Right lobe of liver (tissue), 4 donors: Measurements from ENCODE around the gene KIAA1671.

Experiments
- POLR2A ChIP-seq: fragments of 450-650 bp; IDR thresholded peaks from one replicate; pipeline ENCODE4 v1.6.1; 2017; ENCODE audit warnings: antibody characterized with exemption, mild to moderate bottlenecking
- TF ChIP-seq, protein P1 (sequence below), 4 donors: fragments of 200-600 bp in 3 of 4; fragments of 450-650 bp in 1 of 4; IDR thresholded peaks; one replicate each; pipeline versions ENCODE4 v1.5.1 to v1.8.0; 2016 to 2022; ENCODE audit warnings: antibody characterized with exemption in 4 of 4, mild to moderate bottlenecking in 2 of 4
- donor health status: DM: no; HTN: no; CAD: no.
- donor health status: DM: no; HTN: no; CAD: no.
- donor health status: DM: no; HTN: yes; CAD: no.

DNA sequence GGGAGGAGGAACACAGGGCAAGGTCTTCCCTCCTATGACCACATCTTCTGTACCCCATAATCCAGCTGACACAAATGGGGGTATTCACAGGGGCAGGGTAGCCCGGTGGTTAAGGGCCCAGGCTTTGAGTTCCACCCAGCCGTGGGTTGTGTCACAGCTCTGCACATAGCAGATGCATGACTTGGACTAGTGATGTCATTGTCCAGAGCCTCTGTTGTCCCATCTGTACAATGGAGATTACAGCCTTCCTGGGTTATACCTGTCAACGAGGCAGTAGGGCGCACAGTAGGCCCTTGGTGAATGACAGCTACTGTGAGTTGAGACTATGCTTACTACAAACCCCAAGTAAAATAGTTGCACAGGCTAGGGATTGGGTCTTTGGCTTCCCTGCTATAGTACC is 147.9 kb downstream of the KIAA1671 start:
- TF ChIP-seq, protein P1, sequence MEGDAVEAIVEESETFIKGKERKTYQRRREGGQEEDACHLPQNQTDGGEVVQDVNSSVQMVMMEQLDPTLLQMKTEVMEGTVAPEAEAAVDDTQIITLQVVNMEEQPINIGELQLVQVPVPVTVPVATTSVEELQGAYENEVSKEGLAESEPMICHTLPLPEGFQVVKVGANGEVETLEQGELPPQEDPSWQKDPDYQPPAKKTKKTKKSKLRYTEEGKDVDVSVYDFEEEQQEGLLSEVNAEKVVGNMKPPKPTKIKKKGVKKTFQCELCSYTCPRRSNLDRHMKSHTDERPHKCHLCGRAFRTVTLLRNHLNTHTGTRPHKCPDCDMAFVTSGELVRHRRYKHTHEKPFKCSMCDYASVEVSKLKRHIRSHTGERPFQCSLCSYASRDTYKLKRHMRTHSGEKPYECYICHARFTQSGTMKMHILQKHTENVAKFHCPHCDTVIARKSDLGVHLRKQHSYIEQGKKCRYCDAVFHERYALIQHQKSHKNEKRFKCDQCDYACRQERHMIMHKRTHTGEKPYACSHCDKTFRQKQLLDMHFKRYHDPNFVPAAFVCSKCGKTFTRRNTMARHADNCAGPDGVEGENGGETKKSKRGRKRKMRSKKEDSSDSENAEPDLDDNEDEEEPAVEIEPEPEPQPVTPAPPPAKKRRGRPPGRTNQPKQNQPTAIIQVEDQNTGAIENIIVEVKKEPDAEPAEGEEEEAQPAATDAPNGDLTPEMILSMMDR (IDR thresholded peaks at IDR 0.05), result no peak
- no peak for TF ChIP-seq POLR2A
